ENCODE data around the gene ASCL5.

The ASCL5 gene

GRCh38 chr1:201155354-201155753 lies 28.4 kb upstream of the ASCL5 start:
- no peaks in the 10 kb centered on the region for H3K27me3 ChIP-seq (replicated peaks; ENCODE audit: control insufficient read depth, insufficient read depth, low read length)
- DNase-seq (ENCODE audit: extremely low read depth, insufficient read length), result no peak
- no peak for TF ChIP-seq CTCF (IDR thresholded peaks at IDR 0.05; ENCODE audit: insufficient read depth, low read length, poor library complexity, severe bottlenecking)
- H3K36me3 ChIP-seq (ENCODE audit: control insufficient read depth, insufficient read depth, low read length), result no peaks in the 10 kb centered on the region; the same call in none of the 2 replicates
- H3K4me3 ChIP-seq (replicated peaks; ENCODE audit: low read depth, low read length), result no peak overlapping the region

GRCh38 chr1:201154389-201155165 lies 27.6 kb upstream of the ASCL5 start, which contains the start of gene TMEM9:
TMEM9 (minus strand) TSS chr1:201154474; CDS start chr1:201153923, 551 bp downstream.
- Histone ChIP-seq H3K36me3 (ENCODE audit: control insufficient read depth, insufficient read depth, low read length) (no peaks in the 10 kb centered on the region; the same call in none of the 2 replicates), H3K4me3 (replicated peaks; ENCODE audit: low read depth, low read length) (peak within 1 kb of the TSS; percentile 83), H3K27me3 (replicated peaks; ENCODE audit: control insufficient read depth, insufficient read depth, low read length) (no peaks in the 10 kb centered on the region)
- DNase-seq (ENCODE audit: extremely low read depth, insufficient read length), result peak; percentile 94
- no peak for TF ChIP-seq CTCF (IDR thresholded peaks at IDR 0.05; ENCODE audit: insufficient read depth, low read length, poor library complexity, severe bottlenecking)

GRCh38 chr1:201153474-201154388 lies 26.7 kb upstream of the ASCL5 start:
- no peak for TF ChIP-seq CTCF (IDR thresholded peaks at IDR 0.05; ENCODE audit: insufficient read depth, low read length, poor library complexity, severe bottlenecking)
- Histone ChIP-seq H3K27me3 (replicated peaks; ENCODE audit: control insufficient read depth, insufficient read depth, low read length) (no peaks in the 10 kb centered on the region), H3K4me3 (replicated peaks; ENCODE audit: low read depth, low read length) (peak overlapping the region; percentile 83), H3K36me3 (ENCODE audit: control insufficient read depth, insufficient read depth, low read length) (no peaks in the 10 kb centered on the region; the same call in none of the 2 replicates)
- no peak for DNase-seq (ENCODE audit: extremely low read depth, insufficient read length)

- Histone ChIP-seq H3K4me3 (replicated peaks; ENCODE audit: low read depth, low read length) (no peak overlapping the region), H3K27me3 (replicated peaks; ENCODE audit: control insufficient read depth, insufficient read depth, low read length) (no peaks in the 10 kb centered on the region), H3K36me3 (ENCODE audit: control insufficient read depth, insufficient read depth, low read length) (peaks cover 6% of the 10 kb centered on the region)
- TF ChIP-seq CTCF (IDR thresholded peaks at IDR 0.05; ENCODE audit: insufficient read depth, low read length, poor library complexity, severe bottlenecking), result peak; percentile 58
- DNase-seq (ENCODE audit: extremely low read depth, insufficient read length), result no peak
Observed at GRCh38 chr1:201149400-201149799, 22.4 kb upstream of the ASCL5 start.

- Histone ChIP-seq H3K36me3 (ENCODE audit: control insufficient read depth, insufficient read depth, low read length) (peaks cover 20% of the 10 kb centered on the region), H3K4me3 (replicated peaks; ENCODE audit: low read depth, low read length) (no peak overlapping the region), H3K27me3 (replicated peaks; ENCODE audit: control insufficient read depth, insufficient read depth, low read length) (no peaks in the 10 kb centered on the region)
- TF ChIP-seq CTCF (IDR thresholded peaks at IDR 0.05; ENCODE audit: insufficient read depth, low read length, poor library complexity, severe bottlenecking), result no peak
- DNase-seq (ENCODE audit: extremely low read depth, insufficient read length), result no peak
Observed at GRCh38 chr1:201147396-201148015, 20.5 kb upstream of the ASCL5 start.

Measured in GM06990 (cell line).